HEK293 (cell line): ENCODE results near the gene IL23R.

Experiments used
- CTCF ChIA-PET: fragments of 350-600 bp; formaldehyde crosslinking; extraction: SDS; loops from one replicate; lab custom pipeline; 2021; ENCODE audit warnings: antibody characterized with exemption; lab: Yijun Ruan, JAX
- POLR2A ChIA-PET: fragments of 300-600 bp; formaldehyde crosslinking; extraction: SDS; loops from one replicate; lab custom pipeline; 2020; ENCODE audit warnings: antibody characterized with exemption, inconsistent platforms; lab: Yijun Ruan, JAX
- H3K27ac ChIP-seq: fragments of 200-500 bp; sonication (Bioruptor generic); 2 replicates; pipeline ENCODE4 v1.5.1; 2014; ENCODE audit warnings: low read depth, low read length, control low read depth, inconsistent platforms; ENCODE audit errors: extremely low read depth
- H3K36me3 ChIP-seq, 2 experiments: fragments of 200-500 bp in 1 of 2; sonication (Bioruptor generic) in 1 of 2; 1 replicate in 1 of 2; 2 replicates in 1 of 2; pipeline ENCODE4 v1.5.1; 2014 to 2017; ENCODE audit warnings: inconsistent platforms in 2 of 2, low read length in 2 of 2; ENCODE audit not compliant: control insufficient read depth in 2 of 2, insufficient read depth in 1 of 2
- H3K4me1 ChIP-seq: fragments of 200-500 bp; sonication (Bioruptor generic); 2 replicates; pipeline ENCODE4 v1.5.1; 2014; ENCODE audit warnings: mild to moderate bottlenecking, low read length, inconsistent platforms; ENCODE audit not compliant: control insufficient read depth, insufficient read depth
- H3K4me3 ChIP-seq: 2 replicates; pipeline ENCODE4 v1.5.1; 2011; ENCODE audit warnings: low read depth, mild to moderate bottlenecking, control low read depth, low read length, moderate library complexity
- H3K9me3 ChIP-seq: fragments of 200-500 bp; sonication (Bioruptor generic); 2 replicates; pipeline ENCODE4 v1.5.1; 2014; ENCODE audit warnings: low read depth, low read length, inconsistent platforms; ENCODE audit not compliant: control insufficient read depth, insufficient read depth
- HOXD13 ChIP-seq: sonication (generic); formaldehyde crosslinking; IDR thresholded peaks from 2 replicates; pipeline ENCODE4 v1.8.0; 2022; ENCODE audit warnings: missing genetic modification reagents, borderline replicate concordance
- IKZF3 ChIP-seq: fragments of 450-650 bp; IDR thresholded peaks from 2 replicates; pipeline ENCODE4 v1.5.0; 2018; ENCODE audit warnings: missing biosample characterization, mild to moderate bottlenecking, missing genetic modification characterization, moderate library complexity
- KLF1 ChIP-seq: fragments of 450-650 bp; formaldehyde crosslinking; IDR thresholded peaks from 2 replicates; pipeline ENCODE4 v1.5.1; 2016; ENCODE audit warnings: missing biosample characterization, missing genetic modification characterization
- MEIS1 ChIP-seq: sonication (generic); formaldehyde crosslinking; IDR thresholded peaks from 2 replicates; pipeline ENCODE4 v1.8.1; 2022; ENCODE audit warnings: missing genetic modification reagents, mild to moderate bottlenecking, borderline replicate concordance
- WT1 ChIP-seq: fragments of 450-650 bp; formaldehyde crosslinking; IDR thresholded peaks from 2 replicates; pipeline ENCODE4 v1.5.1; 2016; ENCODE audit warnings: missing biosample characterization, missing genetic modification characterization
- ZBTB17 ChIP-seq: fragments of 450-650 bp; formaldehyde crosslinking; IDR thresholded peaks from 2 replicates; pipeline ENCODE4 v1.5.1; 2016; ENCODE audit warnings: missing biosample characterization, missing genetic modification characterization
- ZNF112 ChIP-seq: fragments of 450-650 bp; formaldehyde crosslinking; IDR thresholded peaks from 2 replicates; pipeline ENCODE4 v1.5.0; 2017; ENCODE audit warnings: missing biosample characterization, missing genetic modification characterization
- ZNF121 ChIP-seq: fragments of 450-650 bp; formaldehyde crosslinking; IDR thresholded peaks from 2 replicates; pipeline ENCODE4 v1.5.1; 2016; ENCODE audit warnings: missing biosample characterization, missing genetic modification characterization
- ZNF133 ChIP-seq: fragments of 450-650 bp; formaldehyde crosslinking; IDR thresholded peaks from 2 replicates; pipeline ENCODE4 v1.5.1; 2016; ENCODE audit warnings: missing biosample characterization, missing genetic modification characterization
- ZNF155 ChIP-seq: fragments of 450-650 bp; formaldehyde crosslinking; IDR thresholded peaks from 2 replicates; pipeline ENCODE4 v1.5.1; 2016; ENCODE audit warnings: missing biosample characterization, missing genetic modification characterization
- ZNF157 ChIP-seq: fragments of 450-650 bp; formaldehyde crosslinking; IDR thresholded peaks from 2 replicates; pipeline ENCODE4 v1.5.1; 2016; ENCODE audit warnings: missing biosample characterization, missing genetic modification characterization
- ZNF169 ChIP-seq: fragments of 450-650 bp; formaldehyde crosslinking; IDR thresholded peaks from 2 replicates; pipeline ENCODE4 v1.5.1; 2016; ENCODE audit warnings: missing biosample characterization, missing genetic modification characterization
- ZNF324 ChIP-seq: fragments of 450-650 bp; formaldehyde crosslinking; IDR thresholded peaks from 2 replicates; pipeline ENCODE4 v1.5.1; 2016; ENCODE audit warnings: missing biosample characterization, missing genetic modification characterization
- ZNF354C ChIP-seq: fragments of 450-650 bp; formaldehyde crosslinking; IDR thresholded peaks from 2 replicates; pipeline ENCODE4 v1.5.1; 2016; ENCODE audit warnings: missing biosample characterization, missing genetic modification characterization, low read depth, borderline replicate concordance
- ZNF501 ChIP-seq: fragments of 450-650 bp; formaldehyde crosslinking; IDR thresholded peaks from 2 replicates; pipeline ENCODE4 v1.5.1; 2016; ENCODE audit warnings: missing biosample characterization, missing genetic modification characterization
- ZNF529 ChIP-seq: fragments of 450-650 bp; formaldehyde crosslinking; IDR thresholded peaks from 2 replicates; pipeline ENCODE4 v1.5.1; 2017; ENCODE audit warnings: missing genetic modification characterization, missing biosample characterization; ENCODE audit not compliant: insufficient replicate concordance
- ZNF76 ChIP-seq: fragments of 450-650 bp; formaldehyde crosslinking; IDR thresholded peaks from 2 replicates; pipeline ENCODE4; 2016; ENCODE audit warnings: low read depth, missing biosample characterization, missing genetic modification characterization, borderline replicate concordance
- ZNF785 ChIP-seq: fragments of 450-650 bp; formaldehyde crosslinking; IDR thresholded peaks from 2 replicates; pipeline ENCODE4 v1.5.1; 2016; ENCODE audit warnings: missing biosample characterization, missing genetic modification characterization
- ZNF837 ChIP-seq: fragments of 450-650 bp; formaldehyde crosslinking; IDR thresholded peaks from 2 replicates; pipeline ENCODE4 v1.5.1; 2016; ENCODE audit warnings: missing biosample characterization, missing genetic modification characterization
- TF ChIP-seq, protein P1 (sequence below): fragments of 450-650 bp; formaldehyde crosslinking; IDR thresholded peaks from 2 replicates; pipeline ENCODE4 v1.5.1; 2016; ENCODE audit warnings: missing biosample characterization, missing genetic modification characterization
- TF ChIP-seq, protein P2 (sequence below): fragments of 450-650 bp; formaldehyde crosslinking; IDR thresholded peaks from 2 replicates; pipeline ENCODE4 v1.5.1; 2017; ENCODE audit warnings: missing biosample characterization, missing genetic modification characterization
- TF ChIP-seq, protein P3 (sequence below): fragments of 450-650 bp; formaldehyde crosslinking; IDR thresholded peaks from 2 replicates; pipeline ENCODE4 v1.5.1; 2016; ENCODE audit warnings: missing biosample characterization, missing genetic modification characterization
- TF ChIP-seq, protein P4 (sequence below): sonication (generic); formaldehyde crosslinking; IDR thresholded peaks from 2 replicates; pipeline ENCODE4 v1.8.1; 2022; ENCODE audit warnings: mild to moderate bottlenecking, moderate library complexity, missing genetic modification reagents

IL23R gene

DNA sequence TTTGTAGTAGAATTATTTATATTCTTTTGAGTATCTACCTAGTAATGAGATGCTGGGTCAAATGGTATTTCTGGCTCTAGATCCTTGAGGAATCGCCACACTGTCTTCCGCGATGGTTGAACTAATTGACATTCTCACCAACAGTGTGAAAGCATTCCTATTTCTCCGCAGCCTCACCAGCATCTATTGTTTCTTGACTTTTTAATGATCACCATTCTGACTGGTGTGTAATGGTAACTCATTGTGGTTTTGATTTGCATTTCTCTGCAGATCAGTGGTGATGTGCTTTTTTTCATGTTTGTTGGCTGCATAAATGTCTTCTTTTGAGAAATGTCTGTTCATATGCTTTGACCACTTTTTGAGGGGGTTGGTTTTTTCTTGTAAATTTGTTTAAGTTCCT is 15.3 kb upstream of the IL23R start:
- Histone ChIP-seq H3K4me1 (no peaks in the 10 kb centered on the region), H3K4me3 (no peak overlapping the region), H3K27ac (no peak overlapping the region), H3K36me3 (no peaks in the 10 kb centered on the region), H3K9me3 (no peaks in the 10 kb centered on the region)
- POLR2A ChIA-PET: no interaction called here
- no peak for TF ChIP-seq ZNF324 (tag by site-specific recombination)
- TF ChIP-seq ZNF155: no peak
- TF ChIP-seq ZNF785 (tag by site-specific recombination): no peak
- TF ChIP-seq IKZF3: no peak
- TF ChIP-seq, protein P1, sequence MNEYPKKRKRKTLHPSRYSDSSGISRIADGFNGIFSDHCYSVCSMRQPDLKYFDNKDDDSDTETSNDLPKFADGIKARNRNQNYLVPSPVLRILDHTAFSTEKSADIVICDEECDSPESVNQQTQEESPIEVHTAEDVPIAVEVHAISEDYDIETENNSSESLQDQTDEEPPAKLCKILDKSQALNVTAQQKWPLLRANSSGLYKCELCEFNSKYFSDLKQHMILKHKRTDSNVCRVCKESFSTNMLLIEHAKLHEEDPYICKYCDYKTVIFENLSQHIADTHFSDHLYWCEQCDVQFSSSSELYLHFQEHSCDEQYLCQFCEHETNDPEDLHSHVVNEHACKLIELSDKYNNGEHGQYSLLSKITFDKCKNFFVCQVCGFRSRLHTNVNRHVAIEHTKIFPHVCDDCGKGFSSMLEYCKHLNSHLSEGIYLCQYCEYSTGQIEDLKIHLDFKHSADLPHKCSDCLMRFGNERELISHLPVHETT (tag by site-specific recombination): no peak
- TF ChIP-seq HOXD13: no peak
- TF ChIP-seq, protein P2, sequence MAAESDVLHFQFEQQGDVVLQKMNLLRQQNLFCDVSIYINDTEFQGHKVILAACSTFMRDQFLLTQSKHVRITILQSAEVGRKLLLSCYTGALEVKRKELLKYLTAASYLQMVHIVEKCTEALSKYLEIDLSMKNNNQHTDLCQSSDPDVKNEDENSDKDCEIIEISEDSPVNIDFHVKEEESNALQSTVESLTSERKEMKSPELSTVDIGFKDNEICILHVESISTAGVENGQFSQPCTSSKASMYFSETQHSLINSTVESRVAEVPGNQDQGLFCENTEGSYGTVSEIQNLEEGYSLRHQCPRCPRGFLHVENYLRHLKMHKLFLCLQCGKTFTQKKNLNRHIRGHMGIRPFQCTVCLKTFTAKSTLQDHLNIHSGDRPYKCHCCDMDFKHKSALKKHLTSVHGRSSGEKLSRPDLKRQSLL (tag by site-specific recombination): no peak
- no peak for TF ChIP-seq ZNF157
- TF ChIP-seq ZNF76: no peak
- TF ChIP-seq ZNF529 (tag by site-specific recombination): no peak
- TF ChIP-seq, protein P3, sequence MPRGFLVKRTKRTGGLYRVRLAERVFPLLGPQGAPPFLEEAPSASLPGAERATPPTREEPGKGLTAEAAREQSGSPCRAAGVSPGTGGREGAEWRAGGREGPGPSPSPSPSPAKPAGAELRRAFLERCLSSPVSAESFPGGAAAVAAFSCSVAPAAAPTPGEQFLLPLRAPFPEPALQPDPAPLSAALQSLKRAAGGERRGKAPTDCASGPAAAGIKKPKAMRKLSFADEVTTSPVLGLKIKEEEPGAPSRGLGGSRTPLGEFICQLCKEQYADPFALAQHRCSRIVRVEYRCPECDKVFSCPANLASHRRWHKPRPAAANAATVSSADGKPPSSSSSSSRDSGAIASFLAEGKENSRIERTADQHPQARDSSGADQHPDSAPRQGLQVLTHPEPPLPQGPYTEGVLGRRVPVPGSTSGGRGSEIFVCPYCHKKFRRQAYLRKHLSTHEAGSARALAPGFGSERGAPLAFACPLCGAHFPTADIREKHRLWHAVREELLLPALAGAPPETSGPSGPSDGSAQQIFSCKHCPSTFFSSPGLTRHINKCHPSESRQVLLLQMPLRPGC (tag by site-specific recombination): no peak
- TF ChIP-seq ZNF501 (tag by site-specific recombination): no peak
- no peak for TF ChIP-seq ZNF837 (tag by site-specific recombination)
- CTCF ChIA-PET: interaction anchor here (0.6 to 3.9 kb wide), 5 partner anchors 62 to 576 kb away, joined by 3 to 36 read pairs (median 5); no protein-coding TSS in a partner anchor

DNA sequence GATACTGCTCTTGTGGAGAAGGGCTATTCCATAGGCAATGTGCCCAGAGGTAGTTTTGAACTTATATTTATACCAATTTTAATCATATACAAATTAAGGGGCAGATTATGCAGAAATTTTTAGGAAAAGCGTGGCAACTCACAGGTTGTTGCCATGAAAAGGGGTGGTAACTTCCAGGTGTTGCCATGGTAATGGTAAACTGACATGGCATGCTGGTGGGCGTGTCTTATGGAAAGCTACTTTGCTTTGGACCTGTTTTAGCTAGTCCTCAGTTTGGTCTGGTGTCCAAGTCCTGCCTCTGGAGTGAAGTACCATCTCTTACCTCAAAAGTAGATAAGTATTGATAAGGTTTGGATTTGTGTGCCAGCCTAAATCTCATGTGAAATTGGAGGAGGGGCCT is 7.9 kb upstream of the IL23R start:
- H3K36me3 ChIP-seq: no peaks in the 10 kb centered on the region
- H3K4me1 ChIP-seq: no peaks in the 10 kb centered on the region
- no peak overlapping the region for H3K4me3 ChIP-seq
- ChIA-PET POLR2A (no interaction called here), CTCF (interaction anchor here (0.6 to 1.1 kb wide), 3 partner anchors 9 to 163 kb away, joined by 3 to 4 read pairs (median 4); no protein-coding TSS in a partner anchor)
- TF ChIP-seq ZNF169 (tag by site-specific recombination) (no peak), ZNF112 (tag by site-specific recombination) (no peak), ZNF121 (tag by site-specific recombination) (no peak), ZBTB17 (tag by site-specific recombination) (no peak), MEIS1 (no peak), KLF1 (tag by site-specific recombination) (no peak), WT1 (tag by site-specific recombination) (no peak), ZNF133 (tag by site-specific recombination) (no peak), ZNF354C (no peak)
- TF ChIP-seq, protein P4, sequence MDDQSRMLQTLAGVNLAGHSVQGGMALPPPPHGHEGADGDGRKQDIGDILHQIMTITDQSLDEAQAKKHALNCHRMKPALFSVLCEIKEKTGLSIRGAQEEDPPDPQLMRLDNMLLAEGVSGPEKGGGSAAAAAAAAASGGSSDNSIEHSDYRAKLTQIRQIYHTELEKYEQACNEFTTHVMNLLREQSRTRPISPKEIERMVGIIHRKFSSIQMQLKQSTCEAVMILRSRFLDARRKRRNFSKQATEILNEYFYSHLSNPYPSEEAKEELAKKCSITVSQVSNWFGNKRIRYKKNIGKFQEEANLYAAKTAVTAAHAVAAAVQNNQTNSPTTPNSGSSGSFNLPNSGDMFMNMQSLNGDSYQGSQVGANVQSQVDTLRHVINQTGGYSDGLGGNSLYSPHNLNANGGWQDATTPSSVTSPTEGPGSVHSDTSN (CRISPR knock-in tag): no peak
- no peaks in the 10 kb centered on the region for H3K9me3 ChIP-seq
- H3K27ac ChIP-seq: no peak overlapping the region
